ENCODE results near the gene EPHB2.
A peak's percentile ranks its signal among the peaks of the same experiment; 100 is the strongest.

Gene EPHB2

DNA sequence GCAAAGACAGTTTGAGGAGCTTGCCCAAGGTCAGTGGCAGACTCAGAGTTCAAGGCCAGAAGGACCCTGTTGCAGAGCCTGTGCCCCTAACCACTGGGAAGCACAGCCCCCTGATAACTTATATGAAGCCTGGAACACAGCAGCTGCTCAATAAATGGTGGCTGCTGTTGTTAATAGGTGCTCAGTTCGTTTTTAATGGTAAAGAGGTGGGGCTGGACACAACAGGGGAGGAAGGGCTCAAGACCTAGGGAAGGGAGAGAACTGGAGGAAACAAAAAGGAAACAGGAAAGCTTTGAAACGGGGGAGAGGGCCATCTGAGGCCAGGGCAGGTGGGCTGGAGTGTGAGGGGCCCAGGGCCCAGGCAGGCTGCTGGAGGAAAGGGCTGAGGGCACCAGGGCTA is 136.6 kb downstream of the EPHB2 start:
- Histone ChIP-seq H3K9me3 (ENCODE audit: control insufficient read depth, insufficient read depth, low read depth, low read length) (no peaks in the 10 kb centered on the region), H3K36me3 (ENCODE audit: control insufficient read depth in 2 of 2, insufficient read depth in 1 of 2, low read length in 2 of 2) (no peaks in the 10 kb centered on the region), H3K27ac (ENCODE audit: extremely low read depth, low read depth, low read length) (no peak overlapping the region), H3K4me3 (ENCODE audit: low read depth, low read length) (no peak overlapping the region), H3K4me1 (ENCODE audit: control insufficient read depth, insufficient read depth, low read length) (no peaks in the 10 kb centered on the region)
- POLR2A ChIA-PET = no interaction called here
- CTCF ChIA-PET = interaction anchor here (1.0 to 1.3 kb wide), 2 partner anchors 15 to 23 kb away, joined by 3 to 5 read pairs; no protein-coding TSS in a partner anchor
- TF ChIP-seq, protein P1, sequence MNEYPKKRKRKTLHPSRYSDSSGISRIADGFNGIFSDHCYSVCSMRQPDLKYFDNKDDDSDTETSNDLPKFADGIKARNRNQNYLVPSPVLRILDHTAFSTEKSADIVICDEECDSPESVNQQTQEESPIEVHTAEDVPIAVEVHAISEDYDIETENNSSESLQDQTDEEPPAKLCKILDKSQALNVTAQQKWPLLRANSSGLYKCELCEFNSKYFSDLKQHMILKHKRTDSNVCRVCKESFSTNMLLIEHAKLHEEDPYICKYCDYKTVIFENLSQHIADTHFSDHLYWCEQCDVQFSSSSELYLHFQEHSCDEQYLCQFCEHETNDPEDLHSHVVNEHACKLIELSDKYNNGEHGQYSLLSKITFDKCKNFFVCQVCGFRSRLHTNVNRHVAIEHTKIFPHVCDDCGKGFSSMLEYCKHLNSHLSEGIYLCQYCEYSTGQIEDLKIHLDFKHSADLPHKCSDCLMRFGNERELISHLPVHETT (tag by site-specific recombination; IDR thresholded peaks at IDR 0.05) = no peak
- TF ChIP-seq ZNF664 (tag by site-specific recombination; IDR thresholded peaks at IDR 0.05) = peak; percentile 67; the same call in 1 of the 2 replicates

DNA sequence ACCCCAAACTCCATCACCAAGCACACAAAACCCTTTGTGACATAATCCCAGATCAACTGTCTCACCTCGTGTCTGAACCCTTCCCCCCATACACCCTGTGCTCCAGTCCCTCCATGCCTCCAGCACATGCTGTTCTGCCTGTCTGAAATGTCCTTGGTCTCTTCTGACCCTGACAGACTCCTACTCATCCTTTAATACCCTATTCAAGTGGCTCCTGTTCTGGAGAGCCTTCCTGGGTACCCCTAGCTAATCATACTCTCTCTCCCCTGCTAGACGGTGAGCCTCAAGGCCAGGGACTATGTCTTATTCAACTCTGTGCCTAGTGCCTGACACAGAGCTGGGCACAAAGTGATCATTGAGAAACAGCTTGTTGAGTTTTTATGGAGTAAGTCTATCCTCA is 137.1 kb downstream of the EPHB2 start:
- ChIA-PET CTCF (interaction anchor here (0.8 to 1.3 kb wide), 2 partner anchors 14 to 287 kb away, joined by 3 to 5 read pairs; no protein-coding TSS in a partner anchor), POLR2A (no interaction called here)
- Histone ChIP-seq H3K36me3 (ENCODE audit: control insufficient read depth in 2 of 2, insufficient read depth in 1 of 2, low read length in 2 of 2) (no peaks in the 10 kb centered on the region), H3K9me3 (ENCODE audit: control insufficient read depth, insufficient read depth, low read depth, low read length) (no peaks in the 10 kb centered on the region), H3K4me1 (ENCODE audit: control insufficient read depth, insufficient read depth, low read length) (no peaks in the 10 kb centered on the region), H3K27ac (ENCODE audit: extremely low read depth, low read depth, low read length) (no peak overlapping the region), H3K4me3 (ENCODE audit: low read depth, low read length) (no peak overlapping the region)
- TF ChIP-seq GFI1B (tag by site-specific recombination; IDR thresholded peaks at IDR 0.05) (no peak), ZFP3 (tag by site-specific recombination; IDR thresholded peaks at IDR 0.05; ENCODE audit: low read depth) (peak; percentile 69), ZNF114 (tag by site-specific recombination; IDR thresholded peaks at IDR 0.05) (no peak), ZNF510 (tag by site-specific recombination; IDR thresholded peaks at IDR 0.05; ENCODE audit: insufficient replicate concordance) (no peak)

DNA sequence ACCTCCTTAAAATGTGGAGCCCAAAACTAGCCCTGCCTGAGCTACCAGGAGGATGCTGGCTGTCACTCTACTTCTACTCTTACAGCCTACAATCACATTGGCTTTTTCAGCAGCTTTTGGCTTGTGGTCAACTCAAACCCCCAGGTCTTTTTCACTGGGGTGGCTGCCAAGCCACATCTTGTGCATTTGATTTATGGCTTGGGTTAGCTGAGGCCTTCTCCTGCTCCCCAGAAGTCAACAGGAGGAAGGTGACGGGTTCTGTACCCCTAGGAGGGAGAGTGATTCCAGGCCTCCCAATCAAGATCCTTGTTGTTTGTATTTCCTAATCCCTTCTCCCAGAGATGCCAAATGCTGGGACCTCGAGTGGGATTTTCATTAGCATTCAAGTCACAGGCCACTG is 137.8 kb downstream of the EPHB2 start:
- Histone ChIP-seq H3K4me1 (ENCODE audit: control insufficient read depth, insufficient read depth, low read length) (no peaks in the 10 kb centered on the region), H3K4me3 (ENCODE audit: low read depth, low read length) (no peak overlapping the region), H3K36me3 (ENCODE audit: control insufficient read depth in 2 of 2, insufficient read depth in 1 of 2, low read length in 2 of 2) (no peaks in the 10 kb centered on the region), H3K9me3 (ENCODE audit: control insufficient read depth, insufficient read depth, low read depth, low read length) (no peaks in the 10 kb centered on the region), H3K27ac (ENCODE audit: extremely low read depth, low read depth, low read length) (no peak overlapping the region)
- TF ChIP-seq ZNF2 (tag by site-specific recombination; IDR thresholded peaks at IDR 0.05) = no peak
- no peak for TF ChIP-seq ZNF324 (tag by site-specific recombination; IDR thresholded peaks at IDR 0.05)
- TF ChIP-seq ZNF426 (tag by site-specific recombination; IDR thresholded peaks at IDR 0.05) = no peak
- no peak for TF ChIP-seq ZNF211 (tag by site-specific recombination; IDR thresholded peaks at IDR 0.05; ENCODE audit: low read depth)
- no peak for TF ChIP-seq ZNF138 (tag by site-specific recombination; IDR thresholded peaks at IDR 0.05; ENCODE audit: borderline replicate concordance)
- no peak for TF ChIP-seq ZSCAN30 (tag by site-specific recombination; IDR thresholded peaks at IDR 0.05)
- TF ChIP-seq ZXDB (tag by site-specific recombination; IDR thresholded peaks at IDR 0.05) = no peak
- no peak for TF ChIP-seq ZNF311 (tag by site-specific recombination; IDR thresholded peaks at IDR 0.05; ENCODE audit: borderline replicate concordance)
- TF ChIP-seq ZNF560 (tag by site-specific recombination; IDR thresholded peaks at IDR 0.05; ENCODE audit: borderline replicate concordance) = no peak
- no peak for TF ChIP-seq ZNF777 (tag by site-specific recombination; IDR thresholded peaks at IDR 0.05; ENCODE audit: borderline replicate concordance)
- ChIA-PET POLR2A (no interaction called here), CTCF (interaction anchor here (0.7 to 0.8 kb wide), 2 partner anchors 145 to 287 kb away, joined by 3 read pairs; no protein-coding TSS in a partner anchor)

DNA sequence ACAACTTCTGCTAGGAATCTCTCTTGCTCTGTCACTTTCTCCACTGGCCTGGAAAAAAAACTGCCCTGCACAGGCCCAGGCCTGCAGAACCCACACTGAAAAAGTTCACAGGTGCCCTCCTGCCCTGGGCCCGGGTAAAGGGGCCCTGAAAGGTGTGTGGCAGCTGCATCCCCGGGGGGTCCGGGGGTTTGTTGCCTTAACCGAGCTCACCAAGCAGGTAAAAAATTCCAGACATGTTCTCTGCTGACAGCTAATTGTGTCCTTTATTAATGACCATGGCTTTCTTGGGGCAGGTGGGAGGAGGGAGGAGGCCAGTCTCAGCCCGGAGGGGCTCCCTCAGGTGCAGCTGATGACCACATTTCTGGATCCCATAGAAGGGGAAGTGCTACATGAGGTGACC is 139.1 kb downstream of the EPHB2 start:
- Histone ChIP-seq H3K9me3 (ENCODE audit: control insufficient read depth, insufficient read depth, low read depth, low read length) (no peaks in the 10 kb centered on the region), H3K4me3 (ENCODE audit: low read depth, low read length) (no peak overlapping the region), H3K36me3 (ENCODE audit: control insufficient read depth in 2 of 2, insufficient read depth in 1 of 2, low read length in 2 of 2) (no peaks in the 10 kb centered on the region), H3K4me1 (ENCODE audit: control insufficient read depth, insufficient read depth, low read length) (no peaks in the 10 kb centered on the region), H3K27ac (ENCODE audit: extremely low read depth, low read depth, low read length) (no peak overlapping the region)
- CTCF ChIA-PET = no interaction called here
- POLR2A ChIA-PET = no interaction called here
- TF ChIP-seq ZNF140 (tag by site-specific recombination; IDR thresholded peaks at IDR 0.05) (no peak), ZNF561 (tag by site-specific recombination; IDR thresholded peaks at IDR 0.05; ENCODE audit: borderline replicate concordance) (no peak), ZFHX2 (tag by site-specific recombination; conservative IDR thresholded peaks at IDR 0.05) (no peak), ZBTB17 (tag by site-specific recombination; IDR thresholded peaks at IDR 0.05) (no peak), ZNF248 (tag by site-specific recombination; IDR thresholded peaks at IDR 0.05) (no peak), YY2 (tag by site-specific recombination; IDR thresholded peaks at IDR 0.05) (no peak), ZNF221 (tag by site-specific recombination; IDR thresholded peaks at IDR 0.05; ENCODE audit: borderline replicate concordance) (no peak)
- TF ChIP-seq, protein P2, sequence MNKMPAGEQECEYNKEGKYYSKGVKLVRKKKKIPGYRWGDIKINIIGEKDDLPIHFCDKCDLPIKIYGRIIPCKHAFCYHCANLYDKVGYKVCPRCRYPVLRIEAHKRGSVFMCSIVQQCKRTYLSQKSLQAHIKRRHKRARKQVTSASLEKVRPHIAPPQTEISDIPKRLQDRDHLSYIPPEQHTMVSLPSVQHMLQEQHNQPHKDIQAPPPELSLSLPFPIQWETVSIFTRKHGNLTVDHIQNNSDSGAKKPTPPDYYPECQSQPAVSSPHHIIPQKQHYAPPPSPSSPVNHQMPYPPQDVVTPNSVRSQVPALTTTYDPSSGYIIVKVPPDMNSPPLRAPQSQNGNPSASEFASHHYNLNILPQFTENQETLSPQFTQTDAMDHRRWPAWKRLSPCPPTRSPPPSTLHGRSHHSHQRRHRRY (tag by site-specific recombination; IDR thresholded peaks at IDR 0.05) = no peak
- TF ChIP-seq, protein P3, sequence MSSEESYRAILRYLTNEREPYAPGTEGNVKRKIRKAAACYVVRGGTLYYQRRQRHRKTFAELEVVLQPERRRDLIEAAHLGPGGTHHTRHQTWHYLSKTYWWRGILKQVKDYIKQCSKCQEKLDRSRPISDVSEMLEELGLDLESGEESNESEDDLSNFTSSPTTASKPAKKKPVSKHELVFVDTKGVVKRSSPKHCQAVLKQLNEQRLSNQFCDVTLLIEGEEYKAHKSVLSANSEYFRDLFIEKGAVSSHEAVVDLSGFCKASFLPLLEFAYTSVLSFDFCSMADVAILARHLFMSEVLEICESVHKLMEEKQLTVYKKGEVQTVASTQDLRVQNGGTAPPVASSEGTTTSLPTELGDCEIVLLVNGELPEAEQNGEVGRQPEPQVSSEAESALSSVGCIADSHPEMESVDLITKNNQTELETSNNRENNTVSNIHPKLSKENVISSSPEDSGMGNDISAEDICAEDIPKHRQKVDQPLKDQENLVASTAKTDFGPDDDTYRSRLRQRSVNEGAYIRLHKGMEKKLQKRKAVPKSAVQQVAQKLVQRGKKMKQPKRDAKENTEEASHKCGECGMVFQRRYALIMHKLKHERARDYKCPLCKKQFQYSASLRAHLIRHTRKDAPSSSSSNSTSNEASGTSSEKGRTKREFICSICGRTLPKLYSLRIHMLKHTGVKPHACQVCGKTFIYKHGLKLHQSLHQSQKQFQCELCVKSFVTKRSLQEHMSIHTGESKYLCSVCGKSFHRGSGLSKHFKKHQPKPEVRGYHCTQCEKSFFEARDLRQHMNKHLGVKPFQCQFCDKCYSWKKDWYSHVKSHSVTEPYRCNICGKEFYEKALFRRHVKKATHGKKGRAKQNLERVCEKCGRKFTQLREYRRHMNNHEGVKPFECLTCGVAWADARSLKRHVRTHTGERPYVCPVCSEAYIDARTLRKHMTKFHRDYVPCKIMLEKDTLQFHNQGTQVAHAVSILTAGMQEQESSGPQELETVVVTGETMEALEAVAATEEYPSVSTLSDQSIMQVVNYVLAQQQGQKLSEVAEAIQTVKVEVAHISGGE (tag by site-specific recombination; conservative IDR thresholded peaks at IDR 0.05; ENCODE audit: low read depth) = no peak

All from HEK293 (cell line).